Neural progenitor cell (in vitro differentiated cells): ENCODE results near the gene AUTS2. TPM values are rescaled to one million over a fixed set of nuclear protein-coding genes. Genes with fewer than 3 reads are reported as not detected.

Experiments
- DNase-seq: peaks from one replicate; pipeline ENCODE4 v3.0.0-alpha.2; 2016; ENCODE audit warnings: low spot score
- H2AFZ ChIP-seq: fragments of 200-600 bp; sonication (generic); replicated peaks from 2 replicates; pipeline ENCODE4 v1.6.1; 2016; ENCODE audit warnings: antibody characterized with exemption
- H3F3A ChIP-seq: fragments of 200-600 bp; sonication (generic); 2 replicates; pipeline ENCODE4 v1.6.1; 2016; ENCODE audit warnings: antibody characterized with exemption, low read depth
- H3K27ac ChIP-seq: fragments of 200-600 bp; sonication (generic); 2 replicates; pipeline ENCODE4 v1.5.1; 2016; ENCODE audit warnings: mild to moderate bottlenecking
- H3K27me3 ChIP-seq: fragments of 200-600 bp; sonication (generic); 2 replicates; pipeline ENCODE4 v1.6.1; 2016; ENCODE audit warnings: mild to moderate bottlenecking, moderate library complexity
- H3K36me3 ChIP-seq: fragments of 200-600 bp; sonication (generic); 2 replicates; pipeline ENCODE4 v1.5.1; 2016
- H3K4me1 ChIP-seq: fragments of 200-600 bp; sonication (generic); 2 replicates; pipeline ENCODE4 v1.6.1; 2016; ENCODE audit warnings: mixed run types
- H3K4me2 ChIP-seq: fragments of 200-600 bp; sonication (generic); 2 replicates; pipeline ENCODE4 v1.6.1; 2016
- H3K4me3 ChIP-seq: fragments of 200-600 bp; sonication (generic); 2 replicates; pipeline ENCODE4 v1.5.1; 2016
- H3K79me2 ChIP-seq: fragments of 200-600 bp; sonication (generic); 2 replicates; pipeline ENCODE4 v1.6.1; 2016; ENCODE audit warnings: low read depth
- H3K9ac ChIP-seq: fragments of 200-600 bp; sonication (generic); 2 replicates; pipeline ENCODE4 v1.6.1; 2016
- H3K9me3 ChIP-seq: fragments of 200-600 bp; sonication (generic); 2 replicates; pipeline ENCODE4 v1.5.1; 2016; ENCODE audit warnings: low read depth
- H4K20me1 ChIP-seq: fragments of 200-600 bp; sonication (generic); 2 replicates; pipeline ENCODE4 v1.6.1; 2016; ENCODE audit warnings: low read depth
- H3K27ac Mint-ChIP-seq: 3 replicates; pipeline ENCODE4 v1.8.0; 2021; ENCODE audit warnings: mixed read lengths
- H3K27me3 Mint-ChIP-seq: 2 replicates; pipeline ENCODE4 v1.8.0; 2022; ENCODE audit warnings: low read depth, mild to moderate bottlenecking, inconsistent platforms, moderate library complexity, mixed read lengths; ENCODE audit not compliant: insufficient read depth
- H3K36me3 Mint-ChIP-seq: 3 replicates; pipeline ENCODE4 v1.8.0; 2021; ENCODE audit warnings: mixed read lengths
- H3K4me1 Mint-ChIP-seq: 3 replicates; pipeline ENCODE4 v1.8.0; 2021; ENCODE audit warnings: mixed read lengths
- H3K4me3 Mint-ChIP-seq: 3 replicates; pipeline ENCODE4 v1.8.0; 2021; ENCODE audit warnings: mild to moderate bottlenecking, moderate library complexity, mixed read lengths
- H3K9me3 Mint-ChIP-seq: 3 replicates; pipeline ENCODE4 v1.8.0; 2020; ENCODE audit warnings: mixed read lengths
- EZH2 ChIP-seq: fragments of 200-600 bp; sonication (generic); IDR thresholded peaks from 2 replicates; pipeline ENCODE4 v1.6.1; 2017; ENCODE audit warnings: antibody characterized with exemption, mild to moderate bottlenecking, moderate library complexity
- EZH2phosphoT487 ChIP-seq: fragments of 200-600 bp; sonication (generic); IDR thresholded peaks from 2 replicates; pipeline ENCODE4 v1.6.1; 2017; ENCODE audit warnings: antibody characterized with exemption
- total RNA-seq: library from RNA; depleted of rRNA; stranded (reverse); fragments of >200 nt; gene quantifications from 2 replicates; pipeline ENCODE4 v1.2.3, GENCODE V29; 2015; ENCODE audit warnings: low replicate concordance
- TF ChIP-seq, protein P1 (sequence below): fragments of 200-600 bp; sonication (generic); IDR thresholded peaks from 2 replicates; pipeline ENCODE4 v1.5.1; 2017; ENCODE audit warnings: antibody characterized with exemption, mild to moderate bottlenecking

Gene AUTS2
- total RNA-seq, 1 donor from 2014 or later, result 50.0 TPM

DNA sequence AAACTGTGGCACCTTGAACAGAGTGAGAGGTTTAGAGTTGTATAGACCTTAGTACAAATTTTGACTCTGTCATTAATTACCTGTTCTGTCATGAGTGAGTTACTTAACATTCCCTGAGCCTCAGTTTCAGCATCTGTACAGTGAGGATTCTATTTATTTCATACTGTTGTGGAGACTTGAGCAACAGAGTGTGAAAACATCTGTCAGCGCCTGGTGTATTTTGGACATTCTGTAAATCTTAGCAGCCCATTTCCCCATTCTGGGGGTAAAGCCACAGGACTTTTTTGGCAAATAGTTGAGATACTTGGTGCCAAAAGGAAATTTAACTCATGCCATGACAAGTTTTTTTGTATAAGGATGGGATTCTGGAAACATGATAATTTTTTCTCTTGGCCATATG lies 94.8 kb downstream of the AUTS2 start:
- no peak for TF ChIP-seq EZH2
- no peak for TF ChIP-seq EZH2phosphoT487
- TF ChIP-seq, protein P1, sequence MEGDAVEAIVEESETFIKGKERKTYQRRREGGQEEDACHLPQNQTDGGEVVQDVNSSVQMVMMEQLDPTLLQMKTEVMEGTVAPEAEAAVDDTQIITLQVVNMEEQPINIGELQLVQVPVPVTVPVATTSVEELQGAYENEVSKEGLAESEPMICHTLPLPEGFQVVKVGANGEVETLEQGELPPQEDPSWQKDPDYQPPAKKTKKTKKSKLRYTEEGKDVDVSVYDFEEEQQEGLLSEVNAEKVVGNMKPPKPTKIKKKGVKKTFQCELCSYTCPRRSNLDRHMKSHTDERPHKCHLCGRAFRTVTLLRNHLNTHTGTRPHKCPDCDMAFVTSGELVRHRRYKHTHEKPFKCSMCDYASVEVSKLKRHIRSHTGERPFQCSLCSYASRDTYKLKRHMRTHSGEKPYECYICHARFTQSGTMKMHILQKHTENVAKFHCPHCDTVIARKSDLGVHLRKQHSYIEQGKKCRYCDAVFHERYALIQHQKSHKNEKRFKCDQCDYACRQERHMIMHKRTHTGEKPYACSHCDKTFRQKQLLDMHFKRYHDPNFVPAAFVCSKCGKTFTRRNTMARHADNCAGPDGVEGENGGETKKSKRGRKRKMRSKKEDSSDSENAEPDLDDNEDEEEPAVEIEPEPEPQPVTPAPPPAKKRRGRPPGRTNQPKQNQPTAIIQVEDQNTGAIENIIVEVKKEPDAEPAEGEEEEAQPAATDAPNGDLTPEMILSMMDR, result no peak
- Histone ChIP-seq H3K9me3 (no peaks in the 10 kb centered on the region), H3K9ac (no peak overlapping the region), H3K79me2 (no peaks in the 10 kb centered on the region), H3K4me1 (peaks cover 9% of the 10 kb centered on the region), H4K20me1 (peaks cover 7% of the 10 kb centered on the region), H3F3A (no peaks in the 10 kb centered on the region), H3K36me3 (no peaks in the 10 kb centered on the region), H3K27ac (no peak overlapping the region), H3K4me3 (no peak overlapping the region), H3K27me3 (no peaks in the 10 kb centered on the region), H3K4me2 (no peak overlapping the region), H2AFZ (no peak overlapping the region)
- no peak overlapping the region for H3K27ac Mint-ChIP-seq
- no peak for DNase-seq
- no peak overlapping the region for H3K4me3 Mint-ChIP-seq
- no peaks in the 10 kb centered on the region for H3K9me3 Mint-ChIP-seq
- no peaks in the 10 kb centered on the region for H3K27me3 Mint-ChIP-seq
- H3K4me1 Mint-ChIP-seq, result peaks cover 27% of the 10 kb centered on the region
- peaks cover 5% of the 10 kb centered on the region for H3K36me3 Mint-ChIP-seq

DNA sequence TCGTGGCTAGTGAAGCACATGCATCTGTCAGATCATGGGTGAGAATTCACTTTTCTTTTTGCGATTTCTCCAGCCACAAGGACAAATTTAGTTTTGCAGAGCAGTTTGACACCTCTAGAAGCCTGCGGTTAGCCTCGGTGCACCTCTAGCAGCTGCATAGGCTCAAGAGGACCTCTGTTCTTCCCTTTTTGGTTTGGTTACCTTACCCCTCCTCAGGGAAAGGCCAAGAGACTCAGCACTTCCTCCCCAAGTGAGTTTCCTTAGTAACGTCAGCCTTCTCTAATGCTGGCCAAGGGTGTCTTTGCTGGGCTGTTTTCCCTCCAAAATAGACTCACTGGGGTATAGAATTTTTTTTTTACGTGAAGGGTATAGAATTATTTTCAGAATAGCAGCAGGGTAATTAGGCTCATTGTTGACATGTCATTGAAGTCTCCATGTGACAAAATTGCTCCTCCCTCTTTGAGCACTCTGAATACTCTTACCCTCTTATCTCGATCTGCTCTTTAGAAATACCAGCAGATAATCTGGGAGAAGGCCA lies 97.8 kb downstream of the AUTS2 start:
- no peak for DNase-seq
- no peaks in the 10 kb centered on the region for H3F3A ChIP-seq
- Mint-ChIP-seq H3K4me3 (no peak overlapping the region), H3K27ac (no peak overlapping the region), H3K4me1 (peaks cover 27% of the 10 kb centered on the region), H3K27me3 (no peaks in the 10 kb centered on the region), H3K36me3 (peaks cover 8% of the 10 kb centered on the region), H3K9me3 (peaks cover 4% of the 10 kb centered on the region)
- no peak overlapping the region for H3K4me2 ChIP-seq
- H3K36me3 ChIP-seq, result no peaks in the 10 kb centered on the region
- peaks cover 13% of the 10 kb centered on the region for H3K4me1 ChIP-seq
- H3K79me2 ChIP-seq, result no peaks in the 10 kb centered on the region
- H4K20me1 ChIP-seq, result peaks cover 13% of the 10 kb centered on the region
- no peak overlapping the region for H2AFZ ChIP-seq
- no peaks in the 10 kb centered on the region for H3K27me3 ChIP-seq
- H3K27ac ChIP-seq, result no peak overlapping the region
- no peak for TF ChIP-seq EZH2
- TF ChIP-seq EZH2phosphoT487, result no peak
- TF ChIP-seq, protein P1, result no peak
- H3K9me3 ChIP-seq, result no peaks in the 10 kb centered on the region
- H3K4me3 ChIP-seq, result no peak overlapping the region
- H3K9ac ChIP-seq, result no peak overlapping the region

DNA sequence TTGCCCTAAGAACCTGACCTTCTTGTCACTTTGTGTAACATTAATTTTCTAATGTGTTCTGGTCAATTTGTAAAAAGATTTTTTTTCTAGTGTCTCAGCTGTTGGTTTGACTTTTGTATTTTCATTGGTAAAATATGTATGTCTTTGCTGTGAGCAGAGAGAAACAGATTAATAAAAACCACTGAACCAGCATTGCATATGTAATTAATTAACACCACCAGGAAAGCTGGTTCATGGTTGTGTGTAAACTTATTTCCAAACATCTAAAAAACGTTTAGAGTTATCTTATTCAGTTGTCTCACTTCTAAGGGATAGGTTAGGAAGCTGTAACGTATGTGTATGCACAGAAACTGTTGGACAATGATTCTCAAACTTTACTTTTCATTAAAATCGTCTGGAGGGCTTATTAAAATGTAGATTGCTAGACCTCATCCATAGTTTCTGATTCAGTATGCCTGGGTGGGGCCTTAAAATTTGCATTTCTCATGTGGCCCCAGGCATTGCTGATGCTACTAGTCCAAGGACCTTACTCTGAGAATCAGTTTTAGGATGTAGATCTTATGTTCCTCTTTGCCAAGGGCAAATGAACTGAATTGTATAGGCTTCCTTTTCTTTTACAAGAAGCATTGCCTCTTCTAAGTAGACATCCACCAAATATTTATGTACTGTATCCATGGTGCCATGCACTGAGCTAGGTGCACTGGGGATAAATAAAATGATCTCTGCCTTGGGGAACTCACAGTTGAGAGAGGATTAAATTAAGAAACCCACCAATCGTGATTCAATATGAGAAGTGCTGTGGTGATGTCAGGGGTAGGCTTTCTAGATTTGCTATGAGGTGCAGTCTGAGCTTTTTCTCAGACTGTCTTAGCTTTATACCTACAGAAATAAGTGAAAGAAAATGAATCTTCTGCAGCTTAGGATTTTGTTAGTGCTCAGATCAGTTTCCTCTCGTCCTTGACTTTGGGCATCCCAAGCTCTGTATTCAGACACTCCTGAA lies 98.7 kb downstream of the AUTS2 start:
- no peaks in the 10 kb centered on the region for H3K79me2 ChIP-seq
- TF ChIP-seq EZH2 (no peak), EZH2phosphoT487 (no peak)
- TF ChIP-seq, protein P1, result no peak
- H2AFZ ChIP-seq, result no peak overlapping the region
- peaks cover 15% of the 10 kb centered on the region for H3K4me1 ChIP-seq
- H4K20me1 ChIP-seq, result peaks cover 13% of the 10 kb centered on the region
- Mint-ChIP-seq H3K9me3 (peaks cover 4% of the 10 kb centered on the region), H3K4me3 (no peak overlapping the region), H3K27ac (no peak overlapping the region), H3K4me1 (peaks cover 27% of the 10 kb centered on the region), H3K27me3 (no peaks in the 10 kb centered on the region), H3K36me3 (peaks cover 5% of the 10 kb centered on the region)
- no peak overlapping the region for H3K9ac ChIP-seq
- no peak overlapping the region for H3K27ac ChIP-seq
- H3F3A ChIP-seq, result no peaks in the 10 kb centered on the region
- H3K4me2 ChIP-seq, result no peak overlapping the region
- H3K4me3 ChIP-seq, result no peak overlapping the region
- no peaks in the 10 kb centered on the region for H3K9me3 ChIP-seq
- H3K27me3 ChIP-seq, result no peaks in the 10 kb centered on the region
- H3K36me3 ChIP-seq, result no peaks in the 10 kb centered on the region
- no peak for DNase-seq
